Measurements from ENCODE around the gene ACTR3C.

DNA sequence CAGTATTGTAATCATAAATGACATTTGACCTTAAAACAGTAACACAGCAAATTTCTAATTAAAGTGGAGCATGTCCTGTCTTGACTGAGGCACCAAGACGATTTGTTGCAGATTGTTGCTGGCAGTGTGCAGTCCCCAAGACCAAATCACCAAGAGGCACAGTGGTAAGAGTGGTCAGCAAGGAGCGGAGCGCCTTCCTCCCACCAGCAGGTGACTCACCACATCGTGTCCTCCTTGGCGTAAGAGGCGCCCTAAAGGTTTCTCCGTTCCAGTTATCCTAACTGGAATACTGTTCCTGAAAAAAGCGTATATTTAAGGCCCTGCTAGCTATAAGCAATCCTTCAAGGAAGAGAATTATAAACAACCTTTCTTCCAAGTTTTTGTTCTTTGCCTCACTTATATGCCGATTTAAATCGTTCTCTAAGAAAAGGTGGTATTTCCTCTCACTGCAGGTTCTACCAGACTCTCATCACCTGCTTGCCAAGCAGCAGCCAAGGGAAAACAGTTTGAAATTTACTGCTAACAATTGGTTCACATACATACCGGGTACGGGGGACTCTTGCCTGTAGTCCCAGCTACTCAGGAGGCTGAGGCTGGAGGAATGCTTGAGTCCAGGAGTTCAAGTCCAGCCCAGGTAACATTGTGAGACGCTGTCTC, 34.6 kb upstream of the ACTR3C start:
- TF ChIP-seq, protein P1, sequence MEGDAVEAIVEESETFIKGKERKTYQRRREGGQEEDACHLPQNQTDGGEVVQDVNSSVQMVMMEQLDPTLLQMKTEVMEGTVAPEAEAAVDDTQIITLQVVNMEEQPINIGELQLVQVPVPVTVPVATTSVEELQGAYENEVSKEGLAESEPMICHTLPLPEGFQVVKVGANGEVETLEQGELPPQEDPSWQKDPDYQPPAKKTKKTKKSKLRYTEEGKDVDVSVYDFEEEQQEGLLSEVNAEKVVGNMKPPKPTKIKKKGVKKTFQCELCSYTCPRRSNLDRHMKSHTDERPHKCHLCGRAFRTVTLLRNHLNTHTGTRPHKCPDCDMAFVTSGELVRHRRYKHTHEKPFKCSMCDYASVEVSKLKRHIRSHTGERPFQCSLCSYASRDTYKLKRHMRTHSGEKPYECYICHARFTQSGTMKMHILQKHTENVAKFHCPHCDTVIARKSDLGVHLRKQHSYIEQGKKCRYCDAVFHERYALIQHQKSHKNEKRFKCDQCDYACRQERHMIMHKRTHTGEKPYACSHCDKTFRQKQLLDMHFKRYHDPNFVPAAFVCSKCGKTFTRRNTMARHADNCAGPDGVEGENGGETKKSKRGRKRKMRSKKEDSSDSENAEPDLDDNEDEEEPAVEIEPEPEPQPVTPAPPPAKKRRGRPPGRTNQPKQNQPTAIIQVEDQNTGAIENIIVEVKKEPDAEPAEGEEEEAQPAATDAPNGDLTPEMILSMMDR (IDR thresholded peaks at IDR 0.05), result no peak
- TF ChIP-seq EZH2 (IDR thresholded peaks at IDR 0.05; ENCODE audit: borderline replicate concordance, insufficient read depth, low read depth, low read length, poor library complexity, severe bottlenecking), result no peak
